Aorta (tissue), 5 donors: Measurements from ENCODE around the gene PRPH2. TPM values are rescaled to one million over a fixed set of nuclear protein-coding genes. Genes with fewer than 3 reads are reported as not detected.
"Not testable (repeated sequence)": the region's sequence is repeated elsewhere in the genome, so short reads cannot be mapped to it uniquely, and the experiment has no call there.

Source experiments
- ATAC-seq: fragments of 200-7000 bp; cut with Tn5 transposase; one replicate; pipeline ENCODE4 v1.9.1; 2022; ENCODE audit warnings: moderate library complexity; ENCODE audit not compliant: low FRiP score
- DNase-seq, 2 donors: peaks; one replicate each; pipeline ENCODE4 v3.0.0-alpha.2; 2020
- H3K27ac ChIP-seq, 2 donors: one replicate each; pipeline ENCODE4 v1.5.1; 2013; ENCODE audit warnings: low read length in 2 of 2, mild to moderate bottlenecking in 2 of 2, moderate library complexity in 2 of 2, control low read depth in 1 of 2, inconsistent platforms in 1 of 2, low read depth in 1 of 2
- H3K27me3 ChIP-seq, 2 donors: one replicate each; pipeline ENCODE4 v1.6.1; 2013; ENCODE audit warnings: control low read depth in 1 of 2, low read length in 1 of 2, mild to moderate bottlenecking in 1 of 2, moderate library complexity in 1 of 2; ENCODE audit not compliant: insufficient read depth in 2 of 2, control insufficient read depth in 1 of 2
- H3K36me3 ChIP-seq, 2 donors: one replicate each; pipeline ENCODE4 v1.6.1; 2013; ENCODE audit warnings: control low read depth in 1 of 2, low read length in 1 of 2, mild to moderate bottlenecking in 1 of 2; ENCODE audit not compliant: insufficient read depth in 2 of 2, control insufficient read depth in 1 of 2
- H3K4me1 ChIP-seq, 2 donors: one replicate each; pipeline ENCODE4 v1.6.1; 2013; ENCODE audit warnings: low read length in 2 of 2, control low read depth in 1 of 2, mild to moderate bottlenecking in 1 of 2, moderate library complexity in 1 of 2; ENCODE audit not compliant: insufficient read depth in 2 of 2, control insufficient read depth in 1 of 2
- H3K4me3 ChIP-seq, 2 donors: one replicate each; pipeline ENCODE4 v1.5.1; 2013; ENCODE audit warnings: low read length in 2 of 2, control low read depth in 1 of 2, mild to moderate bottlenecking in 1 of 2
- H3K9me3 ChIP-seq: one replicate; pipeline ENCODE4 v1.6.1; 2013; ENCODE audit warnings: mild to moderate bottlenecking, low read length; ENCODE audit not compliant: control insufficient read depth
- WGBS, 2 donors: extraction: QIAGEN DNeasy Blood & Tissue Kit; methylation state at CpG; one replicate each; pipeline ENCODE4 v1.1.7; 2013; 5-methylcytosine and 5-hydroxymethylcytosine counted together
- intact Hi-C, 2 donors: fragments of 100-400 bp; cut with DNase I; formaldehyde crosslinking; loops; one replicate each; pipeline versions ENCODE4 v1.14.2 to v1.15.0; 2022
- polyA plus RNA-seq, 2 donors: library from polyadenylated mRNA; stranded (reverse); fragments of 200-250 nt; gene quantifications; one replicate each; pipeline ENCODE4 v1.2.3, GENCODE V29; 2013
- total RNA-seq, 2 donors: library from RNA; stranded (reverse); fragmentation: NEBNext Ultra II Directional; extraction: Animal tissue kit (Norgen Biotek cat#: 25700); gene quantifications; one replicate each; pipeline ENCODE4 v1.2.1, GENCODE V29; 2021
- donor health status: healthy with polysubstance abuse.
- donor health status: Bipolar disorder and iron deficiency.
- donor health status: DM: no; HTN: no; CAD: no.
- donor health status: DM: no; HTN: no; CAD: no.
- donor health status: DM: yes; HTN: yes; CAD: no.

Gene PRPH2
- total and polyA plus RNA-seq, 4 donors = 0.72 to 2.8 (median 1.4) TPM; not detected in 1

DNA sequence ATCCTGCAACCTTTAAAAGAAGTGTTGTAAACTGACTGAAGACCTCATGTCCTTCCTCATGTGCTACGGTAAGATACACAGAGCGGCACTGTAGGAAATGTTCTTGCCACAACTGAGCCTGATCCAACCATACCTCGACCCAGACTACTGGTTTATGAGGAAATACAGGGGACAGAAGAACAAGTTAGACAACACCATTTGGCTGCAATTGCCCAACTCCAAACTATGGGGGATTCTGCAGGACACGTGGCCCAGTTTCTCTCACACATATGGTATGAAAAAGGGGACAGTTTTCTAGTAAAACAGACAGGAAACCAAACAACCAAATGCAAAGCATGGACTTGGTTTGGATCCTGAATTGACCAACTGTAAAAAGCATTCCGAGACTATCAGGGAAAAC is 10.5 kb downstream of the PRPH2 start:
- peaks cover 2% of the 10 kb centered on the region for H3K9me3 ChIP-seq
- no peaks in the 10 kb centered on the region for H3K4me1 ChIP-seq
- H3K36me3 ChIP-seq = no peaks in the 10 kb centered on the region
- ATAC-seq (no peak), DNase-seq (peak in 1 of 2 donors; percentile 21)
- H3K27me3 ChIP-seq = no peaks in the 10 kb centered on the region
- intact Hi-C loops = no loop called here
- 94% methylated on average over 5 of the region's 5 CpGs for WGBS, 2 donors
- H3K4me3 ChIP-seq = no peak overlapping the region
- no peak overlapping the region for H3K27ac ChIP-seq

DNA sequence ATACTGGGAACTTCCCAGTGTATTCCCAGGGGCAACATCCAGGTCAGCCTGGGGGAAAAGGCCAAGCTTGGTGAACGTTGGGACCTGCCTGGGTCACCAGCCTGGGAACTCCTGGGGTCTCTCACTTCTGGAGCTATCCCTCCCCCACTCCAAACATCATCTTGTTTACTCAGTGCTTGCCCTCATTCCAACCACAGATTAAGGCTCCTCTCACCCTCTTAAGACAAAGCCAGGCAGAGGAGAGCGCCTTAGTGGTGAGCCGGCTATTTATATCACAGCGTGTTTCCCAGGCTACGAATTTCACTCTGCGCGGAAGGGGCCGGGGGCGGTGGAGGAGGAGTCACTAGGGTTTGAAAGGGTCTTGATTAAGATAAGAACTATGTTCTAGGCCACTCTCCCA is 12.1 kb downstream of the PRPH2 start:
- Histone ChIP-seq H3K27me3 (no peaks in the 10 kb centered on the region), H3K4me1 (no peaks in the 10 kb centered on the region), H3K36me3 (no peaks in the 10 kb centered on the region), H3K27ac (no peak overlapping the region), H3K9me3 (peaks cover 2% of the 10 kb centered on the region), H3K4me3 (no peak overlapping the region)
- DNase-seq = peak in 1 of 2 donors; percentile 54
- 4 to 11% methylated on average over 9 of the region's 9 CpGs for WGBS, 2 donors
- no peak for ATAC-seq
- intact Hi-C loops = no loop called here

DNA sequence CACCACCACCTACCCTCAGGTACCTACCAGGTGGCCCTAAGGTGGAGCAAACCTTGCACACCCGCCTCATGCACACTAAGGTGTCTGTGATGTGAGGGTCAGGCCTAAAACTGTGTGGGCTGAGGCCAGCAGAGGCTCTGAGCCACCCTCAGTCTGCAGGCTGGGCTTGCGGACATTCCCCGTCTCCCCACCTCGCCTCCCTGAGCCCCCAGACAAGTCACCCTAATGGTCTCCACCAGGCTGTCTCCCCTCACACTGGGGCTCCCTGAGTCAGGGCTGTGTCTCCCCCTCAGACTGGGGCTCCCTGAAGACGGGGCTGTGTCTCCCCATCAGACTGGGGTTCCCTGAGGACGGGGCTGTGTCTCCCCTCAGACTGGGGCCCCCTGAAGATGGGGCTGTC is 12.5 kb downstream of the PRPH2 start:
- no peak overlapping the region for H3K27ac ChIP-seq
- peaks cover 2% of the 10 kb centered on the region for H3K9me3 ChIP-seq
- H3K4me3 ChIP-seq = no peak overlapping the region
- intact Hi-C loops = no loop called here
- peak in 1 of 2 donors; percentile 43 for DNase-seq
- no peaks in the 10 kb centered on the region for H3K4me1 ChIP-seq
- H3K27me3 ChIP-seq = no peaks in the 10 kb centered on the region
- no peaks in the 10 kb centered on the region for H3K36me3 ChIP-seq
- 95% methylated on average over 6 of the region's 6 CpGs for WGBS, 2 donors
- no peak for ATAC-seq

DNA sequence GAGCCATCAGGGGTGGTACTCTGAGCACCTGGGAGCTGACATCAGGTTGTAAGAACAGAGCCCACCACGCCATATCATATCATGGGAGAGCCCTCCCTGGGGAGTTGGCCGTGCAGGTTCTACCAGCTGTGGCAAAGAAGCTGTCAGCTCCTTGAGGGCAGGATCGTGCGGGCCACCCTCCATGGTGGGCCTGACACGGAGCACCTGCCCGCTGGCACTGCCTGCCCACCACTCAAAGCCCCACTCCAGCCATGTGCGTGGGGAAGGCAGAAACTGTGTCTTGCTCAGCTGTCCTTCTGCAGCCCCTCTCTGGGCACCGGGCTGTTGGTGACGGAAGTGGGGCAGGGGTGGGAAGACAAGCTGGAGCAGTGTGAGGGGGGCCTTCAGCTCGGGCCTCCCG is 14.3 kb downstream of the PRPH2 start:
- H3K36me3 ChIP-seq = no peaks in the 10 kb centered on the region
- H3K27ac ChIP-seq = no peak overlapping the region
- H3K4me3 ChIP-seq = no peak overlapping the region
- no peaks in the 10 kb centered on the region for H3K27me3 ChIP-seq
- ATAC-seq (no peak), DNase-seq (peak in 1 of 2 donors; percentile 68)
- WGBS, 2 donors = 92 to 94% methylated on average over 11 of the region's 11 CpGs
- intact Hi-C loops = no loop called here
- no peaks in the 10 kb centered on the region for H3K4me1 ChIP-seq
- H3K9me3 ChIP-seq = peaks cover 2% of the 10 kb centered on the region

DNA sequence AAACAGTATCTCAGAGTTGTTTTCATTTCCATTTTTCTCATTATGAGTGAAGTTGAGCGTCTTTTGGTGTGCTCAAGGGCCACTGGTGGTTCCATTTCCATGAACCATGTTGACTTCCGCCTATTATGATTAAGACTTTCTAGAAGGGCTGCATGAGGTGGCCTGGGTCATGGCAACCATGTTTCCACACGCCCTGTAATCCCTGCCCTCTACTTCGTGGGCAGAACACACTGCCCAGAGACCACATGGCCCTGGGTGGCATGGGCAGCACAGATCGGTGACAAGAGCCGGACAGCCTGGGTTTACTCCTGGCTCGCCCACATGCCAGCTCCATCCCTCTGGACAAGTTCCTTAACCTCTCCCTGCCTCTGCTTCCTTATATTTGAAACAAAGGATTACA is 14.8 kb downstream of the PRPH2 start:
- H3K9me3 ChIP-seq = peaks cover 2% of the 10 kb centered on the region
- intact Hi-C loops = no loop called here
- no peak overlapping the region for H3K27ac ChIP-seq
- DNase-seq (peak in 1 of 2 donors; percentile 36), ATAC-seq (no peak)
- H3K27me3 ChIP-seq = no peaks in the 10 kb centered on the region
- WGBS, 2 donors = 90 to 96% methylated on average over 7 of the region's 7 CpGs
- H3K36me3 ChIP-seq = no peaks in the 10 kb centered on the region
- H3K4me1 ChIP-seq = no peaks in the 10 kb centered on the region
- H3K4me3 ChIP-seq = no peak overlapping the region

DNA sequence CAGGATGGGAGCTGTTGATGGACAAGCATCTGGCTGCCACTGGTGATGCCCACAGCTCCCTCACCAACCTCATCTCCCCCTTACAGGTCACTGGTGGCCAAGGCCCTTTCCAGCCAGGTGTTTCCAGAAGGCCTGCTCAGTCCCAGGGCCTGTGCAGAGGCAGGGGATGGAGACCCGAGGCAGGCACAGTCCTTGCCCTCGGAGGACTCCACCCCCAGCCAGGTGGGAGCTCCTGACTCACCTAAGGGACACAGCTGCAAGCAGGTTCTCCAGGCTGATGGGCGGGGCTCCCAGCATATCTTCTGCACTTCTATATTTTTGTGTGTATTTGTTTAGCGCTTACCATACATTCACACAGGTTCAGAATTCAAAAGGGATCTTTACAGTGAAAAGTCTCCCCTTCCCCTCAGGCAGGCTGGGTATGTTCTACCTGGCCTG is 17.4 kb downstream of the PRPH2 start:
- WGBS, 2 donors = 88 to 95% methylated on average over 4 of the region's 4 CpGs
- H3K27ac ChIP-seq = no peak overlapping the region
- H3K36me3 ChIP-seq = no peaks in the 10 kb centered on the region
- peak in 1 of 2 donors; percentile 46 for DNase-seq
- H3K27me3 ChIP-seq = no peaks in the 10 kb centered on the region
- H3K9me3 ChIP-seq = no peaks in the 10 kb centered on the region
- no peak overlapping the region for H3K4me3 ChIP-seq
- intact Hi-C loops = no loop called here
- no peaks in the 10 kb centered on the region for H3K4me1 ChIP-seq
- no peak for ATAC-seq

DNA sequence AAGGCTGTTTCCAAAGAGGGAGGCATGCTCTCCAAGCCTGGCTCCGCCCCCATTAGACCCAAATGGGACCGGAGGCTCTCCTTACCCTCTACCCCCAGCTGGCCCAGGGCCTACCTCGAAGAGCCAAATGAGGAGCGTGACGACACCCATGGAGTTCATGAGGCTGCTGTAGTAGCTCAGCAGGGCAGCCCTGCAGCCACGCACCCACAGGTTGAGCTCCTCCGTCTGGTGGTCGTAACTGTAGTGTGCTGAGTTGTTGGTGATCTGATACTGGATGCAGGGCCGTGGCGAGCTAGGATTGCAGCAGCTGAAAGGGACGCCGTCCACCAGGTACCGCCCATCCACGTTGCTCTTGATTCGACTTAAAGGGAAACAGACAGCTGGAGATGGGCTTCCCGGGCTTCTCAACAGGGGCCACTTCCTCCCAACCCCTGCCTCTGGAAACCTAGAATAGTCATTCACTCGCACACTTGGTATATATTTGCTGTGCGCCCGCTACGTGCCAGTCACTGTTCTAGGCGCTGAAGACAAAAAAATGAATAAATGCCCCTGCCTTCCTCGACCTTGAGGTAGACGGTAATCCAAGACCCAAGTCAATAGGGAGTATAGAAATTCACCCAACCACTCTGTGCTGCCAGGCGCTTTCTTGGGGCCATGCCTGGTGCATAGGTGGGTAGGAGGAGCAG is 18.0 kb downstream of the PRPH2 start:
- H3K4me3 ChIP-seq = no peak overlapping the region
- H3K27ac ChIP-seq = no peak overlapping the region
- intact Hi-C loops = no loop called here
- no peaks in the 10 kb centered on the region for H3K27me3 ChIP-seq
- DNase-seq (peak; percentile 71 to 86), ATAC-seq (peak; percentile 48)
- H3K4me1 ChIP-seq = no peaks in the 10 kb centered on the region
- no peaks in the 10 kb centered on the region for H3K36me3 ChIP-seq
- WGBS, 2 donors = 55 to 60% methylated on average over 24 of the region's 24 CpGs
- H3K9me3 ChIP-seq = no peaks in the 10 kb centered on the region

DNA sequence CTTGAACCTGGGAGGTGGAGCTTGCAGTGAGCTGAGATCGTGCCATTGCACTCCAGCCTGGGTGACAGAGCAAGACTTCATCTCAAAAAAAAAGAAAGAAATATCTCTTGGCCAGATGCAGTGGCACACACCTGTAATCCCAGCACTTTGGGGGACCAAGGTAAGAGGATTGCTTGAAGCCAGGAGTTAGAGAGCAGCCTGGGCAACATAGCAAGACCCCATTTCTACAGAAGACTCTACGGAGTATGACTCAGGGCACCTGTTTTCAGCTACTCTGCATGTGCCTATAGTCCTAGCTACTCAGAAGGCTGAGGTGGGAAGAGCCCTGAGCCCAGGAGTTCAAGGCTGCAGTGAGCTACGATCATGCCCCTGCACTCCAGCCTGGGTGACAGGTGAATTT is 19.6 kb downstream of the PRPH2 start:
- DNase-seq, H3K4me3 ChIP-seq, H3K36me3 ChIP-seq, H3K27me3 ChIP-seq, H3K9me3 ChIP-seq, H3K27ac ChIP-seq, H3K4me1 ChIP-seq, intact Hi-C loops, ATAC-seq: not testable (repeated sequence)
- WGBS, 2 donors = 90 to 93% methylated on average over 3 of the region's 3 CpGs

DNA sequence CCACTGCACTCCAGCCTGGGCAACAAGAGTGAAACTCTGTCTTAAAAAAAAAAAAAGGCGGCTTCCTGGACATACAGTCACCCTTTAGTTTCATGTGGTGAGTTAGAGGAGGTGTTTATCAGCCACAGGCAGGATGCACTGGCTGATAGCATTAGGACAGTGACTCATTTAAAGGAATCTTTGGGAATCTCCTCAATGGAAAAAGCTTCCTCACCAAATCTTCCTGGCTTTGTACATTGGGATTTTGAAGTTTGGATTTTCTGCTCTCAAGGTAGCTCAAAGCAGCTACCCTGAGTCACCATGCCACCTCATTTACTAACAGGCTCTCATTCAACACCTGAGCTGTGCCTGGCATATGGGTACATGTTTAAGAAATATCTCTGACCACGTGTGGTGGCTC is 20.2 kb downstream of the PRPH2 start:
- H3K36me3 ChIP-seq = no peaks in the 10 kb centered on the region
- ATAC-seq (no peak), DNase-seq (no peak)
- WGBS, 2 donors = 51 to 88% methylated on average over 2 of the region's 2 CpGs
- intact Hi-C loops = no loop called here
- no peaks in the 10 kb centered on the region for H3K9me3 ChIP-seq
- no peaks in the 10 kb centered on the region for H3K4me1 ChIP-seq
- H3K27ac ChIP-seq = no peak overlapping the region
- H3K27me3 ChIP-seq = no peaks in the 10 kb centered on the region
- H3K4me3 ChIP-seq = no peak overlapping the region
